K562 (cell line): ENCODE data around the gene GPR37L1. TPM values are rescaled to one million over a fixed set of nuclear protein-coding genes. Genes with fewer than 3 reads are reported as not detected.

Source experiments
- BCL6 ChIP-seq: fragments of 250-450 bp; sonication (Bioruptor Pico); IDR thresholded peaks from 2 replicates; pipeline ENCODE4 v1.4.0; 2020
- CBX5 ChIP-seq: IDR thresholded peaks from 2 replicates; pipeline ENCODE4 v1.6.1; 2014; ENCODE audit warnings: low read depth, borderline replicate concordance
- ELF4 ChIP-seq: fragments of 450-650 bp; formaldehyde crosslinking; IDR thresholded peaks from 2 replicates; pipeline ENCODE4 v1.4.0; 2022; ENCODE audit warnings: missing genetic modification characterization
- ETS2 ChIP-seq: IDR thresholded peaks from 2 replicates; pipeline ENCODE4 v1.6.1; 2016; ENCODE audit warnings: borderline replicate concordance, missing genetic modification characterization, mild to moderate bottlenecking, moderate library complexity, missing compliant biosample characterization; ENCODE audit not compliant: poor library complexity, severe bottlenecking
- POLR2A ChIP-seq: fragments of 450-650 bp; conservative IDR thresholded peaks from 2 replicates; pipeline ENCODE4 v1.6.1; 2016
- ZFP36 ChIP-seq: fragments of 150-350 bp; IDR thresholded peaks from 2 replicates; pipeline ENCODE4 v1.6.1; 2018; ENCODE audit warnings: low read length, low read depth; ENCODE audit not compliant: partially characterized antibody
- ZNF41 ChIP-seq: fragments of 250-450 bp; sonication (Bioruptor Pico); conservative IDR thresholded peaks from 2 replicates; pipeline ENCODE4 v1.4.0; 2020; ENCODE audit warnings: mild to moderate bottlenecking
- ZNF561 ChIP-seq: fragments of 450-650 bp; formaldehyde crosslinking; conservative IDR thresholded peaks from 2 replicates; pipeline ENCODE4 v1.4.0; 2020; ENCODE audit warnings: mild to moderate bottlenecking, moderate library complexity
- ZNF57 ChIP-seq: fragments of 450-650 bp; formaldehyde crosslinking; IDR thresholded peaks from 2 replicates; pipeline ENCODE4 v1.4.0; 2020; ENCODE audit warnings: mild to moderate bottlenecking, moderate library complexity
- ZNF780A ChIP-seq: fragments of 250-450 bp; sonication (Bioruptor Pico); IDR thresholded peaks from 2 replicates; pipeline ENCODE4 v1.5.0; 2021; ENCODE audit warnings: mild to moderate bottlenecking
- polyA plus RNA-seq, 8 experiments: library from polyadenylated mRNA; depleted of rRNA in 4 of 8; stranded (reverse) in 5 of 8; unstranded in 3 of 8; fragments of >200 nt; fragmentation: Nextera tagmentation in 2 of 8; fragmentation: Illumina TruSeq in 1 of 8; extraction: Ambion mirVana in 2 of 8; extraction: Trizol in 1 of 8; gene quantifications; 2 replicates each; pipeline versions ENCODE4 v1.2.1 to v1.2.3, GENCODE V29; 2011 to 2014; ENCODE audit warnings: inconsistent platforms in 1 of 8, missing spikeins in 1 of 8
- total RNA-seq, 7 experiments: library from RNA; depleted of rRNA in 6 of 7; stranded (reverse); fragments of >200 nt in 6 of 7; fragmentation: Illumina TruSeq in 2 of 7; extraction: Trizol in 2 of 7; gene quantifications; 2 replicates each; pipeline versions ENCODE4 v1.2.1 to v1.2.3, GENCODE V29; 2011 to 2021; ENCODE audit warnings: low replicate concordance in 1 of 7
- TF ChIP-seq, protein P1 (sequence below): fragments of 450-650 bp; IDR thresholded peaks from 2 replicates; pipeline ENCODE4 v1.6.1; 2016
- TF ChIP-seq, protein P2 (sequence below): fragments of 450-650 bp; IDR thresholded peaks from 2 replicates; pipeline ENCODE4 v1.6.1; 2016; ENCODE audit warnings: low read depth
- TF ChIP-seq, protein P3 (sequence below): IDR thresholded peaks from 2 replicates; pipeline ENCODE4 v1.6.1; 2014; ENCODE audit warnings: antibody characterized with exemption
- TF ChIP-seq, protein P4 (sequence below): fragments of 450-650 bp; IDR thresholded peaks from 2 replicates; pipeline ENCODE4 v1.7.0; 2016; ENCODE audit warnings: borderline replicate concordance

The GPR37L1 gene
- total and polyA plus RNA-seq, 9 of the 15 experiments (the other 6 are each of a cell fraction or from before 2014, with no cell fraction given): not detected

DNA sequence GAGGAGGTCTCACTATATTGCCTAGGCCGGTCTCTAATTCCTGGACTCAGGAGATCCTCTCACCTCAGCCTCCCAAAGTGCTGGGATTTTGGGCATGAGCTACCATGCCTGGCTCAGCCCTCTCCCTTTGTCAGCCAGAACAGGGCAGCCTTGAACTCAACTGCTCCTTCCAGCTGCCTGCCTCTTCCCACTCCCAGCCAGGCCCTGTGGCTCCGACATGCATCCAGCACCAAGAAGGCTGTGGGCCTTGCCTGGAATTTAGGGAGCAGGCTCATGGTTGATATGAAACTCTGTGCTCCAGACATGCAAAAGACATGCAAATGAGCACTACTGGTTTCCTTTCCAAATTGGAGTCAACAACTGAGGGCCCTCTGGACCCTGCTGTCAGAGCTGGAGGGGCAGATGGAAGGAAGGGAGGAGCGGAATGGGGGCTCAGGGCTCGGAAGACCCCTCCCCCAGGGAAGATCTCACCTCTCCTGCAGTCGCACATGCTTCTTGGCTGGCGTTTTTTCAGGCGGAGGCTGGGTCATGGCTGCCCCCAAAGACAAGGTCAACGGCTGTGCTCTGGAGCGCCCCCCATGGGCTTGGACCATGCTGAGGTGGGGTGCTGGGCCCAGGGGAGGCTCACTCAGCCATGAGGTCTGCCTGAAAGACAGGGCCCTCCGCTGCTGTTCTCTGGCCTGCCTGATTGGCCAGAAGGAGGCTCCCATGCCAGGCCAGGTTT, 36.3 kb downstream of the GPR37L1 start (continued):
- TF ChIP-seq, protein P1, sequence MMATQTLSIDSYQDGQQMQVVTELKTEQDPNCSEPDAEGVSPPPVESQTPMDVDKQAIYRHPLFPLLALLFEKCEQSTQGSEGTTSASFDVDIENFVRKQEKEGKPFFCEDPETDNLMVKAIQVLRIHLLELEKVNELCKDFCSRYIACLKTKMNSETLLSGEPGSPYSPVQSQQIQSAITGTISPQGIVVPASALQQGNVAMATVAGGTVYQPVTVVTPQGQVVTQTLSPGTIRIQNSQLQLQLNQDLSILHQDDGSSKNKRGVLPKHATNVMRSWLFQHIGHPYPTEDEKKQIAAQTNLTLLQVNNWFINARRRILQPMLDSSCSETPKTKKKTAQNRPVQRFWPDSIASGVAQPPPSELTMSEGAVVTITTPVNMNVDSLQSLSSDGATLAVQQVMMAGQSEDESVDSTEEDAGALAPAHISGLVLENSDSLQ: no peak
- TF ChIP-seq ZNF561 (CRISPR knock-in tag): no peak
- no peak for TF ChIP-seq POLR2A
- TF ChIP-seq ETS2: no peak
- no peak for TF ChIP-seq ZNF41
- TF ChIP-seq, protein P2, sequence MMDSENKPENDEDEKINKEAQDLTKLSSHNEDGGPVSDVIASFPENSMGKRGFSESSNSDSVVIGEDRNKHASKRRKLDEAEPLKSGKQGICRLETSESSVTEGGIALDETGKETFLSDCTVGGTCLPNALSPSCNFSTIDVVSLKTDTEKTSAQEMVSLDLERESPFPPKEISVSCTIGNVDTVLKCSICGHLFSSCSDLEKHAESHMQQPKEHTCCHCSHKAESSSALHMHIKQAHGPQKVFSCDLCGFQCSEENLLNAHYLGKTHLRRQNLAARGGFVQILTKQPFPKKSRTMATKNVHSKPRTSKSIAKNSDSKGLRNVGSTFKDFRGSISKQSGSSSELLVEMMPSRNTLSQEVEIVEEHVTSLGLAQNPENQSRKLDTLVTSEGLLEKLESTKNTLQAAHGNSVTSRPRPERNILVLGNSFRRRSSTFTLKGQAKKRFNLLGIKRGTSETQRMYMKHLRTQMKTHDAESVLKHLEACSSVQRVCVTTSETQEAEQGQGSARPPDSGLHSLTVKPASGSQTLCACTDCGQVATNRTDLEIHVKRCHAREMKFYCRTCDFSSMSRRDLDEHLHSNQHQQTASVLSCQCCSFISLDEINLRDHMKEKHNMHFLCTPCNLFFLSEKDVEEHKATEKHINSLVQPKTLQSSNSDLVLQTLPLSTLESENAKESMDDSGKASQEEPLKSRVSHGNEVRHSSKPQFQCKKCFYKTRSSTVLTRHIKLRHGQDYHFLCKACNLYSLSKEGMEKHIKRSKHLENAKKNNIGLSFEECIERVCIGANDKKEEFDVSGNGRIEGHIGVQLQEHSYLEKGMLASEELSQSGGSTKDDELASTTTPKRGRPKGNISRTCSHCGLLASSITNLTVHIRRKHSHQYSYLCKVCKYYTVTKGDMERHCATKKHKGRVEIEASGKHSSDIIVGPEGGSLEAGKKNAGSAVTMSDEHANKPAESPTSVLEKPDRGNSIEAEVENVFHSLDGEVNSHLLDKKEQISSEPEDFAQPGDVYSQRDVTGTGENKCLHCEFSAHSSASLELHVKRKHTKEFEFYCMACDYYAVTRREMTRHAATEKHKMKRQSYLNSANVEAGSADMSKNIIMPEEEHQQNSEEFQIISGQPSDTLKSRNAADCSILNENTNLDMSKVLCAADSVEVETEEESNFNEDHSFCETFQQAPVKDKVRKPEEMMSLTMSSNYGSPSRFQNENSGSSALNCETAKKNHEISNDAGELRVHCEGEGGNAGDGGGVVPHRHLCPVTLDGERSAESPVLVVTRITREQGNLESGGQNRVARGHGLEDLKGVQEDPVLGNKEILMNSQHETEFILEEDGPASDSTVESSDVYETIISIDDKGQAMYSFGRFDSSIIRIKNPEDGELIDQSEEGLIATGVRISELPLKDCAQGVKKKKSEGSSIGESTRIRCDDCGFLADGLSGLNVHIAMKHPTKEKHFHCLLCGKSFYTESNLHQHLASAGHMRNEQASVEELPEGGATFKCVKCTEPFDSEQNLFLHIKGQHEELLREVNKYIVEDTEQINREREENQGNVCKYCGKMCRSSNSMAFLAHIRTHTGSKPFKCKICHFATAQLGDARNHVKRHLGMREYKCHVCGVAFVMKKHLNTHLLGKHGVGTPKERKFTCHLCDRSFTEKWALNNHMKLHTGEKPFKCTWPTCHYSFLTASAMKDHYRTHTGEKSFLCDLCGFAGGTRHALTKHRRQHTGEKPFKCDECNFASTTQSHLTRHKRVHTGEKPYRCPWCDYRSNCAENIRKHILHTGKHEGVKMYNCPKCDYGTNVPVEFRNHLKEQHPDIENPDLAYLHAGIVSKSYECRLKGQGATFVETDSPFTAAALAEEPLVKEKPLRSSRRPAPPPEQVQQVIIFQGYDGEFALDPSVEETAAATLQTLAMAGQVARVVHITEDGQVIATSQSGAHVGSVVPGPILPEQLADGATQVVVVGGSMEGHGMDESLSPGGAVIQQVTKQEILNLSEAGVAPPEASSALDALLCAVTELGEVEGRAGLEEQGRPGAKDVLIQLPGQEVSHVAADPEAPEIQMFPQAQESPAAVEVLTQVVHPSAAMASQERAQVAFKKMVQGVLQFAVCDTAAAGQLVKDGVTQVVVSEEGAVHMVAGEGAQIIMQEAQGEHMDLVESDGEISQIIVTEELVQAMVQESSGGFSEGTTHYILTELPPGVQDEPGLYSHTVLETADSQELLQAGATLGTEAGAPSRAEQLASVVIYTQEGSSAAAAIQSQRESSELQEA: no peak
- no peak for TF ChIP-seq ELF4 (CRISPR knock-in tag)
- TF ChIP-seq, protein P3, sequence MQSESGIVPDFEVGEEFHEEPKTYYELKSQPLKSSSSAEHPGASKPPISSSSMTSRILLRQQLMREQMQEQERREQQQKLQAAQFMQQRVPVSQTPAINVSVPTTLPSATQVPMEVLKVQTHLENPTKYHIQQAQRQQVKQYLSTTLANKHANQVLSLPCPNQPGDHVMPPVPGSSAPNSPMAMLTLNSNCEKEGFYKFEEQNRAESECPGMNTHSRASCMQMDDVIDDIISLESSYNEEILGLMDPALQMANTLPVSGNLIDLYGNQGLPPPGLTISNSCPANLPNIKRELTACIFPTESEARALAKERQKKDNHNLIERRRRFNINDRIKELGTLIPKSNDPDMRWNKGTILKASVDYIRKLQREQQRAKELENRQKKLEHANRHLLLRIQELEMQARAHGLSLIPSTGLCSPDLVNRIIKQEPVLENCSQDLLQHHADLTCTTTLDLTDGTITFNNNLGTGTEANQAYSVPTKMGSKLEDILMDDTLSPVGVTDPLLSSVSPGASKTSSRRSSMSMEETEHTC: no peak; the same call in 1 of the 2 replicates
- TF ChIP-seq, protein P4, sequence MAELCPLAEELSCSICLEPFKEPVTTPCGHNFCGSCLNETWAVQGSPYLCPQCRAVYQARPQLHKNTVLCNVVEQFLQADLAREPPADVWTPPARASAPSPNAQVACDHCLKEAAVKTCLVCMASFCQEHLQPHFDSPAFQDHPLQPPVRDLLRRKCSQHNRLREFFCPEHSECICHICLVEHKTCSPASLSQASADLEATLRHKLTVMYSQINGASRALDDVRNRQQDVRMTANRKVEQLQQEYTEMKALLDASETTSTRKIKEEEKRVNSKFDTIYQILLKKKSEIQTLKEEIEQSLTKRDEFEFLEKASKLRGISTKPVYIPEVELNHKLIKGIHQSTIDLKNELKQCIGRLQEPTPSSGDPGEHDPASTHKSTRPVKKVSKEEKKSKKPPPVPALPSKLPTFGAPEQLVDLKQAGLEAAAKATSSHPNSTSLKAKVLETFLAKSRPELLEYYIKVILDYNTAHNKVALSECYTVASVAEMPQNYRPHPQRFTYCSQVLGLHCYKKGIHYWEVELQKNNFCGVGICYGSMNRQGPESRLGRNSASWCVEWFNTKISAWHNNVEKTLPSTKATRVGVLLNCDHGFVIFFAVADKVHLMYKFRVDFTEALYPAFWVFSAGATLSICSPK: no peak
- no peak for TF ChIP-seq ZNF780A (CRISPR knock-in tag)
- TF ChIP-seq CBX5: no peak
- 0 out of 2 replicates have a peak, but pooled peaks have one; percentile 42 for TF ChIP-seq BCL6
- no peak for TF ChIP-seq ZFP36
- no peak for TF ChIP-seq ZNF57 (CRISPR knock-in tag)
